Measurements from ENCODE around the gene LDLRAP1. TPM values are rescaled to one million over a fixed set of nuclear protein-coding genes. Genes with fewer than 3 reads are reported as not detected.

The LDLRAP1 gene
- total and polyA plus RNA-seq, 2 donors (not counting 1 experiment from before 2014, with no cell fraction given), result 22.7 to 24.3 TPM

GRCh38 chr1:25579292-25580252, 36.2 kb downstream of the LDLRAP1 start:
- peaks cover 0 to 4% (median 0%) of the 10 kb centered on the region in 3 donors for H3K9me3 ChIP-seq (ENCODE audit: control extremely low read depth in 1 of 3, control insufficient read depth in 2 of 3, insufficient read depth in 1 of 3, low read length in 2 of 3)
- no peak overlapping the region for H3K27ac ChIP-seq (ENCODE audit: low read length in 2 of 2)
- H3K4me3 ChIP-seq (ENCODE audit: control extremely low read depth in 1 of 5, extremely low read depth in 1 of 5, insufficient read depth in 1 of 5, low read depth in 2 of 5, low read length in 4 of 5), result no peak overlapping the region
- no peak for ATAC-seq (ENCODE audit: low read depth)
- H4K20me1 ChIP-seq (ENCODE audit: control insufficient read depth, insufficient read depth, low read length, poor library complexity, severe bottlenecking), result no peaks in the 10 kb centered on the region
- H3K79me2 ChIP-seq (ENCODE audit: control insufficient read depth, insufficient read depth, low read length), result no peaks in the 10 kb centered on the region
- H2AFZ ChIP-seq (ENCODE audit: insufficient read depth, low read depth, low read length, poor library complexity, severe bottlenecking), result no peak overlapping the region
- H3K4me1 ChIP-seq (ENCODE audit: control insufficient read depth in 2 of 2, insufficient read depth in 2 of 2, low read length in 2 of 2), result peaks cover 5% of the 10 kb centered on the region in 2 donors
- H3K27me3 ChIP-seq (replicated peaks in 1 of 4; ENCODE audit: control extremely low read depth in 1 of 4, control insufficient read depth in 3 of 4, insufficient read depth in 4 of 4, low read length in 3 of 4), result no peaks in the 10 kb centered on the region
- no peak overlapping the region for H3K9ac ChIP-seq (ENCODE audit: low read length)
- ChIA-PET CTCF (interaction anchor here (1.1 to 1.4 kb wide), 3 partner anchors 9 to 76 kb away, joined by 3 to 4 read pairs (median 3); no protein-coding TSS in a partner anchor), POLR2A (interaction anchor here (0.6 kb wide), 1 partner anchor 20 kb away, joined by 5 read pairs; no protein-coding TSS in a partner anchor)
- H3K36me3 ChIP-seq (replicated peaks in 1 of 2; ENCODE audit: control extremely low read depth in 1 of 2, control insufficient read depth in 1 of 2, extremely low read depth in 1 of 2, insufficient read depth in 2 of 2, low read length in 1 of 2), result no peaks in the 10 kb centered on the region
- WGBS (ENCODE audit: insufficient coverage), result 94% methylated on average over 16 of the region's 19 CpGs
- no peak for DNase-seq
- Mint-ChIP-seq H3K27me3 (no peaks in the 10 kb centered on the region), H3K9me3 (ENCODE audit: insufficient read depth) (no peaks in the 10 kb centered on the region), H3K4me1 (peaks cover under 1% of the 10 kb centered on the region), H3K27ac (no peak overlapping the region), H3K4me3 (no peak overlapping the region)
- no peak overlapping the region for H3K4me2 ChIP-seq (replicated peaks; ENCODE audit: low read depth, low read length, poor library complexity, severe bottlenecking)
- intact Hi-C loops (cut with micrococcal nuclease), result no loop called here
- TF ChIP-seq EZH2 (IDR thresholded peaks at IDR 0.05; ENCODE audit: borderline replicate concordance, insufficient read depth, low read depth, low read length, poor library complexity, severe bottlenecking), result no peak

- peaks cover 18 to 19% of the 10 kb centered on the region in 2 donors for H3K4me1 ChIP-seq (ENCODE audit: control insufficient read depth in 2 of 2, insufficient read depth in 2 of 2, low read length in 2 of 2)
- no peak overlapping the region for H3K4me3 ChIP-seq (ENCODE audit: control extremely low read depth in 1 of 5, extremely low read depth in 1 of 5, insufficient read depth in 1 of 5, low read depth in 2 of 5, low read length in 4 of 5)
- Mint-ChIP-seq H3K27me3 (no peaks in the 10 kb centered on the region), H3K27ac (no peak overlapping the region), H3K4me3 (no peak overlapping the region), H3K4me1 (peaks cover 11% of the 10 kb centered on the region), H3K9me3 (ENCODE audit: insufficient read depth) (no peaks in the 10 kb centered on the region)
- CTCF ChIA-PET, result interaction anchor here (1.2 to 1.6 kb wide), 3 partner anchors 9 to 60 kb away, joined by 3 to 4 read pairs (median 4); no protein-coding TSS in a partner anchor
- DNase-seq (no peak), ATAC-seq (ENCODE audit: low read depth) (no peak)
- intact Hi-C loops (cut with micrococcal nuclease), result no loop called here
- H2AFZ ChIP-seq (ENCODE audit: insufficient read depth, low read depth, low read length, poor library complexity, severe bottlenecking), result no peak overlapping the region
- H3K4me2 ChIP-seq (replicated peaks; ENCODE audit: low read depth, low read length, poor library complexity, severe bottlenecking), result no peak overlapping the region
- H4K20me1 ChIP-seq (ENCODE audit: control insufficient read depth, insufficient read depth, low read length, poor library complexity, severe bottlenecking), result no peaks in the 10 kb centered on the region
- H3K9ac ChIP-seq (ENCODE audit: low read length), result no peak overlapping the region
- no peaks in the 10 kb centered on the region for H3K27me3 ChIP-seq (replicated peaks in 1 of 4; ENCODE audit: control extremely low read depth in 1 of 4, control insufficient read depth in 3 of 4, insufficient read depth in 4 of 4, low read length in 3 of 4)
- H3K27ac ChIP-seq (ENCODE audit: low read length in 2 of 2), result no peak overlapping the region
- POLR2A ChIA-PET, result no interaction called here
- TF ChIP-seq, protein P1, sequence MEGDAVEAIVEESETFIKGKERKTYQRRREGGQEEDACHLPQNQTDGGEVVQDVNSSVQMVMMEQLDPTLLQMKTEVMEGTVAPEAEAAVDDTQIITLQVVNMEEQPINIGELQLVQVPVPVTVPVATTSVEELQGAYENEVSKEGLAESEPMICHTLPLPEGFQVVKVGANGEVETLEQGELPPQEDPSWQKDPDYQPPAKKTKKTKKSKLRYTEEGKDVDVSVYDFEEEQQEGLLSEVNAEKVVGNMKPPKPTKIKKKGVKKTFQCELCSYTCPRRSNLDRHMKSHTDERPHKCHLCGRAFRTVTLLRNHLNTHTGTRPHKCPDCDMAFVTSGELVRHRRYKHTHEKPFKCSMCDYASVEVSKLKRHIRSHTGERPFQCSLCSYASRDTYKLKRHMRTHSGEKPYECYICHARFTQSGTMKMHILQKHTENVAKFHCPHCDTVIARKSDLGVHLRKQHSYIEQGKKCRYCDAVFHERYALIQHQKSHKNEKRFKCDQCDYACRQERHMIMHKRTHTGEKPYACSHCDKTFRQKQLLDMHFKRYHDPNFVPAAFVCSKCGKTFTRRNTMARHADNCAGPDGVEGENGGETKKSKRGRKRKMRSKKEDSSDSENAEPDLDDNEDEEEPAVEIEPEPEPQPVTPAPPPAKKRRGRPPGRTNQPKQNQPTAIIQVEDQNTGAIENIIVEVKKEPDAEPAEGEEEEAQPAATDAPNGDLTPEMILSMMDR (IDR thresholded peaks at IDR 0.05), result no peak
- TF ChIP-seq EZH2 (IDR thresholded peaks at IDR 0.05; ENCODE audit: borderline replicate concordance, insufficient read depth, low read depth, low read length, poor library complexity, severe bottlenecking), result no peak
- H3K9me3 ChIP-seq (ENCODE audit: control extremely low read depth in 1 of 3, control insufficient read depth in 2 of 3, insufficient read depth in 1 of 3, low read length in 2 of 3), result peaks cover 0 to 9% (median 0%) of the 10 kb centered on the region in 3 donors
- no peaks in the 10 kb centered on the region for H3K36me3 ChIP-seq (replicated peaks in 1 of 2; ENCODE audit: control extremely low read depth in 1 of 2, control insufficient read depth in 1 of 2, extremely low read depth in 1 of 2, insufficient read depth in 2 of 2, low read length in 1 of 2)
- H3K79me2 ChIP-seq (ENCODE audit: control insufficient read depth, insufficient read depth, low read length), result no peaks in the 10 kb centered on the region
- WGBS (ENCODE audit: insufficient coverage), result 47% methylated on average over 6 of the region's 6 CpGs
These were observed 37.5 kb downstream of the LDLRAP1 start for GRCh38 chr1:25580927-25581326.

Data from B cell (primary cell).